Measurements from ENCODE around the gene C10orf143. TPM values are rescaled to one million over a fixed set of nuclear protein-coding genes. Genes with fewer than 3 reads are reported as not detected.

Gene C10orf143
- total RNA-seq, 1 experiment from 2014 or later = 1.6 TPM

DNA sequence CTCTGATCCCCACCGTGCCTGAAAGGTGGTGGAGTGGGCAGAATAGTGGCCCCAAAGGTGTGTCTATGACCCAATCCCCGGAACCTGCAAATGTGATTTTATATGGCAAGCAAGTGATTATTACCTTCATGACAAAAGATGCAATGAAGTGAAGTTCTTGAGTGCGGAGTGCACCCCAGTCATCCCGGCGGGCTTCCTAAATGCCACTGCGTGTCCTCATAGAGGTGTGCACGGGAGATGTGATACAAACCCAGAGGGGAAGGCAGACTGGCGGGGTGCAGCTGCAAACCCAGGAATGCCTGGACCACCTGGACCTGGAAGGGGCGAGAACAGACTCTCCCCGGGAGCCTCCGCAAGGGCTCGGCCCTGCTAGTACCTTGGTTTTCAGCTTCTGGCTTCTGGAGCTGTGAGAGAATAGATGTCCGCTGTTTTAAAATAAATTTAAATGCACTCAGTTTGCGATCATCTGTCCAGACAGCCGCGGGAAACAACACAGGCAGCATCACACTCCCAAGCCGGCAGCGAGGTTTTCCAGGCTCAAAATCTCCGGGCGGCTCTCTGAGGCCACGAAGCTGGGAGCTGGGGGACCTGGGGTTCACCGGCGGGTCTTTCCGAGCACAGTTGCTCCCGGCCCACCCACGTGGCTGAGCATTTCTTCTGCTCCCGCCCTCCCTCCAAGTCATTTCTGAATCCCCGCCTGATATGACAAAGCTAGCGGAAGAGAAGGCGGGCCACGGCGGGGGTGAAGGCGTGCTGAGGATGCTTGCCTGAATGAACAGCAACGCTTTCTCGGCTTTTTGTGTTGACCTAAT lies 96.2 kb downstream of the C10orf143 start (continued):
- TF ChIP-seq KAT7 (CRISPR knock-in tag; IDR thresholded peaks at IDR 0.05; ENCODE audit: borderline replicate concordance) (no peak), ZNF281 (CRISPR knock-in tag; IDR thresholded peaks at IDR 0.05) (no peak), ZNF219 (CRISPR knock-in tag; IDR thresholded peaks at IDR 0.05; ENCODE audit: borderline replicate concordance) (no peak)

Other genes starting within 250 kb of the C10orf143 start
- 1.1 to 1.2 TPM (median 1.1 TPM) in 3 replicates for gene EBF3, start 146.6 kb downstream of the C10orf143 start, total RNA-seq (2021)
- 132 to 142 TPM (median 133 TPM) in 3 replicates for gene GLRX3, start 25.6 kb upstream of the C10orf143 start, total RNA-seq (2021)

All from WTC11 (cell line).